NB4 (cell line): ENCODE data around the gene MPDZ.

Experiments used
- DNase-seq: peaks from one replicate; pipeline ENCODE4 v3.0.0; 2010; ENCODE audit warnings: low read depth
- H3K4me3 ChIP-seq: one replicate; pipeline ENCODE4 v1.5.1; 2011; ENCODE audit warnings: mild to moderate bottlenecking, low read depth, low read length, moderate library complexity
- MYC ChIP-seq: IDR thresholded peaks from 2 replicates; pipeline ENCODE4 v1.6.1; 2011; ENCODE audit warnings: low read depth, low read length
- POLR2A ChIP-seq: IDR thresholded peaks from 2 replicates; pipeline ENCODE4 v1.6.1; 2011; ENCODE audit warnings: mild to moderate bottlenecking; ENCODE audit not compliant: insufficient read length; ENCODE audit errors: extremely low read depth
- TF ChIP-seq, protein P1 (sequence below): IDR thresholded peaks from 2 replicates; pipeline ENCODE4 v1.6.1; 2011; ENCODE audit warnings: low read depth, low read length
- TF ChIP-seq, protein P2 (sequence below): IDR thresholded peaks from one replicate; pipeline ENCODE4 v1.5.1; 2012; ENCODE audit warnings: low read depth, low read length

Gene MPDZ

DNA sequence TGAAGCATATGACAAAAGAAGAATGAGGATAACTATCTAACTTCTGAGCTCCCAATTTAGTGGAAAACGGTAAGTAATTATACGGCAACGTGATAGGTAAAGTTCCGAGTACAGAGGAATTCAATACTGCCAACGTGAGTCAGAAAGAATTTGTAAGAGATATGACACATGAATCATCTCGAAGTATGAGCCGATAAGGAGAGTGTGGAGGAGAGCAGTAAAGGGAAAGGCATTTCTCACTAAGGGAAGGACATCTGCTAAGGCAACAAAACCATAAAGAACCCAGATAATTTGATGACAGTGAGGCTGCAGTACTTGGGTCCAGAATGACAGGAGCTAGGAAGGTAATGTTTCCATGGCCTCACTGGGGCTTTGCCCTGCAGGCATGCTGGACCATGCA, 11.0 kb downstream of the MPDZ start:
- DNase-seq, result no peak
- TF ChIP-seq POLR2A (no peak), MYC (no peak)
- TF ChIP-seq, protein P1, sequence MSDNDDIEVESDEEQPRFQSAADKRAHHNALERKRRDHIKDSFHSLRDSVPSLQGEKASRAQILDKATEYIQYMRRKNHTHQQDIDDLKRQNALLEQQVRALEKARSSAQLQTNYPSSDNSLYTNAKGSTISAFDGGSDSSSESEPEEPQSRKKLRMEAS, result no peak
- TF ChIP-seq, protein P2, sequence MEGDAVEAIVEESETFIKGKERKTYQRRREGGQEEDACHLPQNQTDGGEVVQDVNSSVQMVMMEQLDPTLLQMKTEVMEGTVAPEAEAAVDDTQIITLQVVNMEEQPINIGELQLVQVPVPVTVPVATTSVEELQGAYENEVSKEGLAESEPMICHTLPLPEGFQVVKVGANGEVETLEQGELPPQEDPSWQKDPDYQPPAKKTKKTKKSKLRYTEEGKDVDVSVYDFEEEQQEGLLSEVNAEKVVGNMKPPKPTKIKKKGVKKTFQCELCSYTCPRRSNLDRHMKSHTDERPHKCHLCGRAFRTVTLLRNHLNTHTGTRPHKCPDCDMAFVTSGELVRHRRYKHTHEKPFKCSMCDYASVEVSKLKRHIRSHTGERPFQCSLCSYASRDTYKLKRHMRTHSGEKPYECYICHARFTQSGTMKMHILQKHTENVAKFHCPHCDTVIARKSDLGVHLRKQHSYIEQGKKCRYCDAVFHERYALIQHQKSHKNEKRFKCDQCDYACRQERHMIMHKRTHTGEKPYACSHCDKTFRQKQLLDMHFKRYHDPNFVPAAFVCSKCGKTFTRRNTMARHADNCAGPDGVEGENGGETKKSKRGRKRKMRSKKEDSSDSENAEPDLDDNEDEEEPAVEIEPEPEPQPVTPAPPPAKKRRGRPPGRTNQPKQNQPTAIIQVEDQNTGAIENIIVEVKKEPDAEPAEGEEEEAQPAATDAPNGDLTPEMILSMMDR, result no peak
- no peak overlapping the region for H3K4me3 ChIP-seq

DNA sequence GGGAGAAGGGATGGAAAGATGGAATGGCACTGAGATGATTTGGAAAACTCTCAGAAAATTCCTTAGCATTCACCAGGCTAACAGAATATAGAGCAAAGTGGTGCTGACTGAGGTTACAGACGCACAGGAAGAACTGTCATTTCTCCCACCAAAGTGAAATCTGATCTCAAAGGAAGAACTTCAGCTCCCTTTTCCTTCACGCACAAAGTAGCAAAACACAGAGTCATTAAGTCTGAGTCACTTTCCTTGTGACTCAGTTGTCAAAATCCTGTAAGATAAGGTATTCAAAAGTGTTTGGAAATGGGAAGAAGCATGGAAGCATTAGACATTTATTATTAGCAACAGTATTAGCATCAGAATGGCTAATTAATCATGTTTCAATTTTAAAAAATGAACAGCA, 11.7 kb downstream of the MPDZ start:
- no peak for DNase-seq
- no peak for TF ChIP-seq MYC
- TF ChIP-seq, protein P2, result no peak
- no peak overlapping the region for H3K4me3 ChIP-seq

DNA sequence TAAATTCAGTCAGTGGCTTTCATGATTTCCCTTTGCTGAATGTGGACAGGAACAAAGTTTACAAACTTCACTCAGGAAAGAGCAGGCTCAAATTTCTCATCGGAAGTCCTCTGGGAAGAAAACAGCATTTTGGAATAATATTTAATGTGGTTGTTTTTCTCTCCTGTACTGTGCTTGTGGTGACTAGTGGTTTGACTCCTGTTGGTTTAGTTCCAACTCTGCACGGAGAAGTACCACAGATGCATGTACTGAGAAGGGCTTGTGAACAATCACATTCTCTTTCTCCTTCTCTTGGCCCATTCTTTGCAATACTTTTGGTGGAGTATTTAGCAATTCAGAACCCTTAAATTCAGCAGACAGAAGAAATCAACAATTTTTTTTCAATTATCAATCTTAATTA, 13.3 kb downstream of the MPDZ start:
- H3K4me3 ChIP-seq, result no peak overlapping the region
- TF ChIP-seq POLR2A (no peak), MYC (no peak)
- TF ChIP-seq, protein P1, result no peak
- TF ChIP-seq, protein P2, result no peak

DNA sequence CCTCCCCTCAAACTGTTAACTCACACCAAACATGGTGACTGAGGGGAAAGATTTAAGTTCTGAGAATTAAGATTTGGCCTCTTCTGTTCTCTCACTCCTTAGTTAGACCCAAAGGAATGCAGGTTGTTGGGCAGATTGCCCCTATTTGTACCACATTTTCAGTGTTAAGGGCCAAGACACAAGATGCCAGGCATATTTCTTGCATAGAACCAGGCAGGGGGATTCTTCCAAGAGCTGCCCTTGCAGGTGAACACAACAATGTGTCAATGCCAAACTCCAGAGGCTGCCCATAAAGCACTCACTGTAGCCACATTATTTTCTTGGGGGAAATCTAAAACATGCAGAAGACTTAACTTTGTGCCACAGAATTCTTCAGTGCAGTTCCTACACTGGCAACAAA, 14.7 kb downstream of the MPDZ start:
- H3K4me3 ChIP-seq, result no peak overlapping the region
- no peak for DNase-seq
- no peak for TF ChIP-seq POLR2A
- TF ChIP-seq, protein P1, result no peak
- TF ChIP-seq MYC, result no peak
- TF ChIP-seq, protein P2, result no peak

More for the DNA sequence above, 13.3 kb downstream of the MPDZ start:
- no peak for DNase-seq

DNA sequence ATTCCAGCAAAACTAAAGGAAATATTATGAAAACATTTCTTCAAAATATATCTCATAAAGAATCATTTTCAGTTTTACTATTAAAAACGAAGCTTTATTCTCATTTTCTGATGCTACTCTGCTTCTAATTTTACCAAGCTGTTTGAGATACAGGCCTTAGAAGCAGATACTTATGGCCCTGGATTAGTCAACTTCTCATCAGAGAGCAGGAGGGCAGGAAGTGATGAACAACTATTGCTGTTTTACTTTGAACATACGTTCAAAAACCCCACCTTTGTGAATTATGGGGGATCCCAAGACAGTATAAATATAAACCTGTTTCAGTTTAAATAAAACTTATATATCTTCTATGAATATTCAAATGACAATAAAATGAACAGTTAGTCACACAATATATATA, 16.0 kb downstream of the MPDZ start:
- DNase-seq, result no peak
- TF ChIP-seq MYC (no peak), POLR2A (no peak)
- TF ChIP-seq, protein P2, result no peak
- TF ChIP-seq, protein P1, result no peak
- H3K4me3 ChIP-seq, result no peak overlapping the region

DNA sequence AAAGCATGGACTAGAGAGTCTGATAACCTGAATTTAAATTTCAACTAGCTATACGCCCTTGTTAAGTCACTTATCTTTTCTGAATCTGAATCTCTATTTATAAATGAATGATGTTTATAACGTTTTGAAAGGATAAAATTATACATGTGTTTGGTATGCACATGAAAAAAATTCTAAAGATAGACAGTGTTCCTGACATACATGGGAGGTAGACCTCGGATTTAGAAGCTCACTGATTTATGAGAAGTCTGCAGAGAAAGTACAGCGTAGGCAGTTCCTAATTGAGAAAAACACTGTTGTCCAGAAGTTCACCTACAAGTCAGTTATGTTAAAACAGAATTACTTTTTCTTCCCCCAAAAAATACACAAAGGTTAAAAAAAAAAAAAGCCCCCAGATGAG, 26.6 kb downstream of the MPDZ start:
- TF ChIP-seq, protein P2, result no peak
- TF ChIP-seq, protein P1, result no peak
- TF ChIP-seq MYC, result no peak
- TF ChIP-seq POLR2A, result no peak
- DNase-seq, result no peak
- H3K4me3 ChIP-seq, result no peak overlapping the region
